ENCODE measurements around the gene CD209.
A peak's percentile ranks its signal among the peaks of the same experiment; 100 is the strongest.
"Not testable (repeated sequence)": the region's sequence is repeated elsewhere in the genome, so short reads cannot be mapped to it uniquely, and the experiment has no call there.

The CD209 gene

GRCh38 chr19:7746903-7747884, at the start of gene CD209:
Gene CD209, minus strand, starts transcription at chr19:7747534. Its CDS starts 23 bp downstream, at chr19:7747511.
- no peak for DNase-seq

- DNase-seq, result no peak
These were observed 48.3 kb upstream of the CD209 start for GRCh38 chr19:7795555-7796161.

- no peak for DNase-seq
These were observed 46.2 kb upstream of the CD209 start for GRCh38 chr19:7793493-7793892.

GRCh38 chr19:7792701-7793100, 45.4 kb upstream of the CD209 start:
- DNase-seq, result not testable (repeated sequence)

- DNase-seq, result no peak
These were observed 44.9 kb upstream of the CD209 start for GRCh38 chr19:7792281-7792680.

GRCh38 chr19:7790416-7790815, 43.1 kb upstream of the CD209 start:
- no peak for DNase-seq

GRCh38 chr19:7789447-7789846, 42.1 kb upstream of the CD209 start:
- peak; percentile 48 for DNase-seq

GRCh38 chr19:7788933-7789323, 41.6 kb upstream of the CD209 start:
- no peak for DNase-seq

- no peak for DNase-seq
These were observed 41.0 kb upstream of the CD209 start for GRCh38 chr19:7788178-7788932.

GRCh38 chr19:7787602-7788177, 40.4 kb upstream of the CD209 start:
- no peak for DNase-seq

GRCh38 chr19:7787141-7787540, 39.8 kb upstream of the CD209 start:
- DNase-seq, result no peak

- no peak for DNase-seq
These were observed 37.5 kb upstream of the CD209 start for GRCh38 chr19:7784856-7785255.

GRCh38 chr19:7783991-7784423, 36.7 kb upstream of the CD209 start:
- DNase-seq, result no peak

GRCh38 chr19:7781157-7781556, 33.8 kb upstream of the CD209 start:
- no peak for DNase-seq

- no peak for DNase-seq
These were observed 32.5 kb upstream of the CD209 start for GRCh38 chr19:7779631-7780486.

GRCh38 chr19:7778081-7778480, 30.7 kb upstream of the CD209 start:
- DNase-seq, result no peak

GRCh38 chr19:7775761-7776160, 28.4 kb upstream of the CD209 start:
- no peak for DNase-seq

GRCh38 chr19:7773841-7774240, 26.5 kb upstream of the CD209 start:
- DNase-seq, result no peak

GRCh38 chr19:7772752-7773291, 25.5 kb upstream of the CD209 start:
- peak; percentile 42 for DNase-seq

GRCh38 chr19:7771072-7771471, 23.7 kb upstream of the CD209 start:
- DNase-seq, result no peak

- DNase-seq, result no peak
These were observed 21.8 kb upstream of the CD209 start for GRCh38 chr19:7769171-7769570.

GRCh38 chr19:7767487-7767886, 20.2 kb upstream of the CD209 start:
- DNase-seq, result no peak
